ENCODE measurements around the gene ABLIM1.

DNA sequence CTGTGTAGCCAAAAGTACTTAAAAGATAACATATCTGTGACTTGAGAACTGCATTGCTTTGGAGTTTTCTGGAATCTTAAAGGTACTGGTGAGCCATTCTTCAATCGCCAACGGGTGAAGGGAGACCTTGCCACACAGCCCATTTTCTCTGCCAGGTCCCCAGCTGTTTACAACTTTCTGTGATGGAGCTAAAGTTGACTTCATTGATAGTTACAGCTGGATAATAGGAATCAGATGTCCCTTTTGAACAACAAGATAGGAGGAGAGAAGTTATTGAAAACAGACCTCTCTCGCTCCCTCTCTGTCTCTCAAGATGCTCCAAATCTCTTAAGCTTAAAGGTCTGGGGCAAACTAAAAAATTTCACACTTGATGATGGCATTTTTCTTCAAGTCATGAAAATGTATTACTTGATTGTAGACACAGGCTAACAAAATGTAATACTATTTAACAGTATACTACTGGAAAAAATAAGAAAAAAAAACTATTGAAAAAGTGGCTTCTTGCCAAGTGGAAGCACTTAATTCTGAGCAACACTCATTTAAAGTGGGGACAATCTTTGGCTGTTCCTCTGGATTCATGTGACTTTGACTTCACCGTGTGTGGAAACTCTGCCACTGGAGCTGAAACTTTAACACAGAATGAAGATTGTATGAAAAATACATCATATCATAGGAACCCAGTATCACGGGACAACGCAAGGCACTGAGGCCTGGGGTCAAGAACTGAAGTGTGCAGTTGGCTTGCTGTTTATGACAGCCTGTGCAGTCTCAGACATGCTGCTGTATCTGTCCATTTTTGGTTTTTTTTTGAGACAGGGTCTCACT, 175.4 kb downstream of the ABLIM1 start:
- no peak for TF ChIP-seq POLR2A (IDR thresholded peaks at IDR 0.05)
- TF ChIP-seq, protein P1, sequence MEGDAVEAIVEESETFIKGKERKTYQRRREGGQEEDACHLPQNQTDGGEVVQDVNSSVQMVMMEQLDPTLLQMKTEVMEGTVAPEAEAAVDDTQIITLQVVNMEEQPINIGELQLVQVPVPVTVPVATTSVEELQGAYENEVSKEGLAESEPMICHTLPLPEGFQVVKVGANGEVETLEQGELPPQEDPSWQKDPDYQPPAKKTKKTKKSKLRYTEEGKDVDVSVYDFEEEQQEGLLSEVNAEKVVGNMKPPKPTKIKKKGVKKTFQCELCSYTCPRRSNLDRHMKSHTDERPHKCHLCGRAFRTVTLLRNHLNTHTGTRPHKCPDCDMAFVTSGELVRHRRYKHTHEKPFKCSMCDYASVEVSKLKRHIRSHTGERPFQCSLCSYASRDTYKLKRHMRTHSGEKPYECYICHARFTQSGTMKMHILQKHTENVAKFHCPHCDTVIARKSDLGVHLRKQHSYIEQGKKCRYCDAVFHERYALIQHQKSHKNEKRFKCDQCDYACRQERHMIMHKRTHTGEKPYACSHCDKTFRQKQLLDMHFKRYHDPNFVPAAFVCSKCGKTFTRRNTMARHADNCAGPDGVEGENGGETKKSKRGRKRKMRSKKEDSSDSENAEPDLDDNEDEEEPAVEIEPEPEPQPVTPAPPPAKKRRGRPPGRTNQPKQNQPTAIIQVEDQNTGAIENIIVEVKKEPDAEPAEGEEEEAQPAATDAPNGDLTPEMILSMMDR (IDR thresholded peaks at IDR 0.05) = no peak
